HuH-7 (cell line): Measurements from ENCODE around the gene SMARCB1.
"Not testable (repeated sequence)": the region's sequence is repeated elsewhere in the genome, so short reads cannot be mapped to it uniquely, and the experiment has no call there.

Experiments
- DNase-seq: peaks from one replicate; pipeline ENCODE4 v3.0.0; 2011; ENCODE audit warnings: low spot score

Gene SMARCB1

DNA sequence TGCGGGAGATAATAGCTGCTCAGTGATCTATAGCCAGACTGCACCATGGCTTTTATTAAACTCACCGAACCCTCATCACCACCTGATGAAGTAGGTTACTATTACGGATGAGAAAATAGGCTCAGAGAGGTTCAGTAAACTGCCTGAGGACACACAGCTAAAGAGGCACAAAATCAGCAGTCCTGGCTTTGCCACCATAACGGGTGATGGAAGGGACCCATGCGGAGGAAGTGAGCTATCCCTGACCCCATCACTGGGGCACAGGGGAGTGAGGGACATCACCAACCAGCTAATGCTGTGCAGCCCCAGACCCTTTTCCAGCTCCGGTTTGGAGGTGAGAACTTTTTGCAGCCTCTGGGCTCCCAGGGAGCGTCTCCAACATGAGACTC lies 59.3 kb downstream of the SMARCB1 start:
- no peak for DNase-seq

DNA sequence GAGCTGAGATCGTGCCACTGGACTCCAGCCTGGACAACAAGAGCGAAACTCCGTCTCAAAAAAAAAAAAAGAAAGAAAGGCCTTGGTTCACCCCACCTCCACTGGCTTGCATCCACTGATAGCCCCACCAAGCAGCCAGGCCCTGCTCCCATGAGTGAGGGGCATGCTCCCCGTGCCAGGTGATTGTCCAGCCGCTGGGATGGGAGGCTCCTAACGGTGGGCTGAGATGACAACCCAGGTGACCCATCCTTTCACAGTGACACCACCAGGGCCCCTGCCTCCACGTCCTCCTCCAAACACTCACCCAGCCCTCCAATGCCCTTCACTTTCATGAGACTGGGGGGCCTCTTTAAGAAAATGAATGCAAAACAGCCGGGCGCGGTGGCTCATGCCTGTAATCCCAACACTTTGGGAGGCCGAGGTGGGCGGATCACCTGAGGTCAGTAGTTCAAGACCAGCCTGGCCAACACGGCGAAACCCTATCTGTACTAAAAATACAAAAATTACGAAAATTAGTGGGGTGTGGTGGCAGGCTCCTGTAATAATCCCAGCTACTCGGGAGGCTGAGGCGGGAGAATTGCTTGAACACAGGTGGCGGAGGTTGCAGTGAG lies 60.6 kb downstream of the SMARCB1 start:
- no peak for DNase-seq

DNA sequence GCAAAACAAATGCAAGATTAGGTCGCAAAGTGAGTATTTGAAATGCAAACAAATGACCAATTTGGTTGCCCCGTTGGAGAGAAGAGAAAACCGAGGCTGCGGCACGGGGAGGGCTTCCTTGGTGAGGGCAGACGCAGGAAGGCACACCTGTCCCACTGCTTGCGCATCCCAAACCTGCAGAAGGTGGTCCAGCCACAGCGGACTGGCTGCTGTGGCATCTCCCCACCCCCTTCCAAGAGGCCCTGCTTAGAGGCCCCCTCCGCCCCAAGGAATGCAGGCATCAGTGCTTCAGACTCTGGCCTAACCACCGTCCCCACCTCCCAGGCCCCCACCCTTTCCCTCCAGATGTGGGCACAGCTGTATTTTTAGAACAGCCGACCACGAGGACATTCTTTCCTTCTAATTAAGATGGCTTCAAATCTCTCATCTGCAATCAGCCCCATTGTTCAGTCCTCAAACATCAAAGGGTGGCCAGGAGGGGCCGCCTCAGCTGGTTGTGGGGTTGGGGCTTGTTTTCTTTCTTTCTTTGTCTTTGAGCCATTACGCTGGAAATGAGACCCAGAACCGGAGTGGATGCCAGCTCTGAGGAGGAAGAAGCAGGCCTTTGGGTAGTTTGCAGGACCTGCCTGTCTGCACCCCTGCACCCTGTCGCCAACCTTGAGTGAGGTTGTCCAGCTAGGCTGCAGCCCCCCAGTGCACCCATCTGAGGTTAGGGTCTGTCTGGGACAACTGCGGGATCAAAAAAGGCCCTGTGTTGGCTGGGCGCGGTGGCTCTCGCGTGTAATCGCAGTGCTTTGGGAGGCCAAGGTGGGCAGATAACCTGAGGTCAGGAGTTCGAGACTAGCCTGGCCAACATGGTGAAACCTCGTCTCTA lies 61.5 kb downstream of the SMARCB1 start:
- DNase-seq, result no peak

DNA sequence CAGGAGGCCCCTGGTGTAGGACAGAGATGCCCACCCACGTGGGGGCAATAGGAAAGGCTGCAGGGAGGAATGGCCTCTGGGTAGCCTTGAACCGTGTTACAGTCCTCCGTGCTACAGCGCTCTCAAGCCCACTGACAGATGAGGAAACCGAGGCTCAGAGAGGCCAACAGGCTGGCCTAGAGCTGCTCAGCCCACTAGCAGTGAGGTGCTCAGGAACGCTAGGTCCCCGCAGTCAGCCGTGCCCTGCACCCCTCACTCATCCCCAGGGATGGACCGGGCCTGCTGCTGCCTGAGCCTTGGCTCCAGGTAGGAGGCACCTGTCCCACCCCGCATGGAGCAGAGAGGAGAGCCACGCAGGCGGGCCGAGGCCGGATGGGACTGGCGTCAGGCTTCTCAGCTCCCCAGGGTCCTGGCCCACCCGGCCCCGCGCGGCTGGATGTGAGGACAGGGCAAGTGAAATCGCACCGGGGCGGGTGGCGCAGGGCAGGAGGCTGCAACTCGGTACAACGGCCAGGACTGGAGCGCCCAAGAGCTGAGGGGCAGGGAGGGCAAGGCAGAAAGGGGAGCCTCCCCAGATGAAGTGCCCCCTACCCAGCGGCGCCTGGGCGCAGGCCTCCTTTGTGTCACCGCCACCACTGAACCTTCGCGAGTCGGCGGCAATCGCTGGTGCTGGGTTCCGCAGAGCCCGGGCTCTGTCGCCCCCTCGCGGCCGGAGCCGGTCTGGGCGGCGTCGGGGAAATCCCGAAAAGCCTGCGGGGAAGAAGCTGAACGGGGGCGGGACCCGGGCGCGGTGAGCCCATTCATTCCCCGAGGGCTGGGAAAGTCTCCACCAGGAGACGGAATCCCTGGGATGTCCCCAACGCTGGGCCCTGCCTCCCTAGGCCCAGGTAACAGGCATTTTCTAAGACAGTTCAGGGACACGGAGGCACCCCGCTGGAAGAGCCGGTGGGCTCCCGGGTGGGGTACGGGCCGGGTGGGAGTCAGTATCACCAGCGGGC lies 62.5 kb downstream of the SMARCB1 start:
- peak; percentile 98 for DNase-seq

DNA sequence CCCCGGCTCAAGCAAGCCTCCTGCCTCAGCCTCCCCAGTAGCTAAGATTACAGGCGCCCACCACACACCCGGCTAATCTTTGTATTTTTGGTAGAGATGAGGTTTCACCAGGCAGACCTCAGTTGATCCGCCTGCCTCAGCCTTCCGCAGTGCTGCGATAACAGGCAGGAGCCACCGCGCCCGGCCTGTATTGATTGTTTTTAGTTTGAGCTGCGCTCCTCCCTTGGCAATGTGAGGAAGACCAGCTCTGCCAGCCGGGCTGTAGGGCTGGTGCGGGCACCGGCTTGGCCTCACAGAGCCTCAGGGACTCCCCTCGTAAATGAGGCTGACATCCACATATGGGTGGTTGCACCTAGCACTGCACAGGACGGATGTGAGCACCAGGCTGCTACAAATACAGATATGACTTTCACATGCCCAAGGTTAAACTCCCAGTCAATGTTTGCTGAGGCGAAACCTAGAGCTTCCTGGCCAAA lies 63.4 kb downstream of the SMARCB1 start:
- peak; percentile 51 for DNase-seq

DNA sequence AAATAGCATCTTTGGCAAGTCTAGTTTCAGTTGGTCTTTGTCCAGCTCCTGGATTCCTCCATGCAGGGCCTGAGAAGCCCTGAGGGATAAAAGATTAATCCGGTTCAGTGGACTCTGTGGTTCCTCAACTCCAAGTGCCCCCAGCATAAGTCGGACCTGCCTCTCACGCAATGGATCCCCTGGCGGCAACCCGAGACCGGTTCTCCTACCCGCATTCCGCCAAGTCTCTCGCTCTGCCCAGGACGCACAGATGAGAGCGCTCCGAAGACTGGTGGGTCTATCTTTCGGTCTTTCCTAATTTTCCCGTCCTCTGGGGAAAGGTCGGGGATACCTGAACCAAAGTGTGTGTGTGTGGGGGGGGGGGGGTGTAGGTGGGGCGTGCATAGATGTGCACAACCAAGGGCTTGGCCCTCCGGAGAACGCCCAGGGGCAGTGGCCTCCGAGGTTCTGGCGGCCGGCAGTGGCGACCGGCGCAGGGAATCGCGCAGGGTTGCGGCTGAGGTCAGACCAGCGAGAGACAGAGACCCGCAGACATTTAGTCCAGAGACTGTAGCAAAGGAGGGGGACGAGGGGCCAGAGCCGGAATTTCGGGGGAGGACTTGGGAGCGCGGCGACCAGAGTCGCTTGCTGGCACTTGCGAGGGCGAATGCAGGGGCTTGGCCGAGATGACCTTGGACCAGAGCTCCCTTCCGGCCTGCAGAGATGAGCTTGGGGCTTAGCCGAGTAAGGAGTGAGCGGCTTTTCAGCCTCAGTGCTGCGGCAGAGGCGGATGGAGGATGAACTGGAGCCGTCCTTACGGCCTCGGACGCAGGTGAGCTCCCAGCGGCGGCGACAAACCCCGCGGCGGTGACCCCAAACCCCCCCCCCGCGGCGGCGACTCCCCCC lies 70.2 kb downstream of the SMARCB1 start:
- DNase-seq, result peak; percentile 85

DNA sequence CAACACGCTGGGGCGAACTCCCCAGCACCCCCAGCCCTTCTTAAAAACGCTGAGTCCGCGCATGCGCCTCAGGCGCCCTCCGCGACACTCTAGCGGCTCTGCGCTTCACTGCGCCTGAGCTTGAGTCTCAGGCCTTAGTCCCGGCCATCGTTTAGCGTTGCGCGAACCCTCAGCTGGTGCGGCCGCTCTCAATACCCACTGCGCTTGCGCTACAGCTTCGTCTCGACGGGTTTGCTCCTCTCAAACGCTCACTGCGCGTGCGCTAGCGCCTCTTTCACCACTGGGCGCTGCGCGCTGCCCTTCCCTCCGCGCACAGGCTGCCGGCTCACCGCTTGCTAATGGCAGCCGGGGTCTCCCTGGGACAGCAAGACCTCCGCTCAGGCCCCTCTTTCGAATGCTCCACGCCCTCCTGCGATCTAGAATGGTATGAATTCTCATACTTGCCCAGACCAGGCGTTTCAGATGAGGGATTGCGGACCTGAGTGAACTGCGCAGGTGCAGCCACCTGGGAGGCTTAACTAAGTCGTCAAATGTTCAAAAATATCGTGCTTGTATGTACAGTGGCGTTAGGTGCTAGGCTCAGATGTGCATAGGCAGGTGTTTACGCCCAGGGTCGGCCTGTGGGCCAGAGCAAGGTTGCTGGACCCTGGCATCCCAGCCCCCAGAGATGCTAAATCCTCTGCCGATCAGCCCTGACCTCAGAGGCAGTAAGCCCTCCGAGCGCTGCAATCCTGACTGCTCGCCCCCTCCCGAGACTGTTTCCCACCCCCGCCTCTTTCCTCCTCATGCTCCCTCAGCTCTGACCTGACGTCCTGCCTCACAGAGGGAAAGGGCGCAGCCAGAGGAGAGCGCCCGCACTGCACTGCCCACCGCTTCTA lies 71.1 kb downstream of the SMARCB1 start, which contains the start of gene SLC2A11:
Gene SLC2A11, plus strand, starts transcription at position 270 of the 878 bp plus-strand sequence. Its CDS starts 125 bp downstream, at position 395.
- DNase-seq, result peak; percentile 97

DNA sequence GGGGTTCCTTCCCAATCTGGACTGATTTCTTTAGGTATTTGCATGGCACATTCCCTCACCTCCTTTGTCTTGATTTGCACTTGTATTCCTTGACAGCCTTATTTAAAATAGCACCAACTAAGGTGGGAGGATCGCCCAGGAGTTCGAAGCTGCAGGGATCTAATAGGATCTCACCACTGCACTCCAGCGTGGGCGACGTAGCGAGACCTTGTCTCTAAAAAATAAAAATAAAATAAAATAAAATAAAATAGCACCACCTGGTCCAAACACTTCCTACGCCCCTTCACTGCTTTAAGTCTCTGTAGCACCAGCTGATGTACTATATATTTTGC lies 71.7 kb downstream of the SMARCB1 start:
- no peak for DNase-seq

DNA sequence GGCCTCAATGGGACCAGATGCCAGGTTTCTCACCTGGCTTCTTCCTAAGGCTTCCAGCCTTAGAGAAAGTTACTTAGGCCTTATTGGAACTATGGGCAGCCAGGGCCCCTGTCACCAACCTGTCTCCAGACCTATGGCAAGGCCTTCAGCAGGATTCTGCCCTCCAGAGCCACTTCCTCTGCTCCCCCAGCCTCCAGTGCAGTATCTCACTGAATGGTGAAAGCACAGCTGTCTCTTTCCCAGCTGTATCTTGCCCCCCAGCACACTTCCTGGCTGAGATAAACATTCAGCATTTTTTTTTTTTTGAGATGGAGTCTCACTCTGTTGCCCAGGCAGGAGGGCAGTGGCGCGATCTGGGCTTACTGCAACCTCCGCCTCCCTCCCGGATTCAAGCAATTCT lies 72.4 kb downstream of the SMARCB1 start:
- DNase-seq, result no peak

DNA sequence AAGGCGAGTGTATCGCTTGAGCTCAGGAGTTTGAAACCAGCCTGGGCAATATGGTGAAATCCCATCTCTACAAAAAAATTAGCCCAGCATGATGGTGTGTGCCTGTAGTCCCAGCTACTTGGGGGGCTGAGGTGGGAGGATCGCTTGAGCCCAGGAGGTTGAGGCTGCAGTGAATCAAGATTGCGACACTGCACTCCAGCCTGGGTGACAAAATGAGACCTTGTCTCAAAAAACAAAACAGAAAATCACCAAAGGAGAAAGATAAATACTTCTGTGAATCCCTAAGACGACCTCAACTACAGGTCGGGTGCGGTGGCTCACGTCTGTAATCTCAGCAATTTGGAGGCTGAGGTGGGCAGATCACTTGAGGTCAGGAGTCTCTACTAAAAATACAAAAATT lies 73.4 kb downstream of the SMARCB1 start:
- DNase-seq, result not testable (repeated sequence)

DNA sequence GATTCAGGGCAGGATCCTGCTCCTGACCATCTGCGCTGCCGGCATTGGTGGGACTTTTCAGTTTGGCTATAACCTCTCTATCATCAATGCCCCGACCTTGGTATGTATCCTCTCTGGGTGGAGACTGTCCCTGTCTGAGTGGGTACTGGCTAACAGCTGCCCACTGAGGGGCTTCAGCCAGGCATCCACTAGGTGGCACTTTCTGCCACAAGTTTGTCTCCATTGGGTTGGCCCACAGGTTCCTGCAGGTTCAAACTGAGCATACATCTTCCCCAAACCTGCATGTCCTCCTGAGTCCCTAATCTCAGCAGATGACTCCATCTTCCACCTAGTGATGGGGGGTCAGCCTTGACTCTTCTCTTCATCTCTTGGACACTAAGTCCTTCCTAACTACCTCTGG lies 75.3 kb downstream of the SMARCB1 start:
- DNase-seq, result peak; percentile 77

DNA sequence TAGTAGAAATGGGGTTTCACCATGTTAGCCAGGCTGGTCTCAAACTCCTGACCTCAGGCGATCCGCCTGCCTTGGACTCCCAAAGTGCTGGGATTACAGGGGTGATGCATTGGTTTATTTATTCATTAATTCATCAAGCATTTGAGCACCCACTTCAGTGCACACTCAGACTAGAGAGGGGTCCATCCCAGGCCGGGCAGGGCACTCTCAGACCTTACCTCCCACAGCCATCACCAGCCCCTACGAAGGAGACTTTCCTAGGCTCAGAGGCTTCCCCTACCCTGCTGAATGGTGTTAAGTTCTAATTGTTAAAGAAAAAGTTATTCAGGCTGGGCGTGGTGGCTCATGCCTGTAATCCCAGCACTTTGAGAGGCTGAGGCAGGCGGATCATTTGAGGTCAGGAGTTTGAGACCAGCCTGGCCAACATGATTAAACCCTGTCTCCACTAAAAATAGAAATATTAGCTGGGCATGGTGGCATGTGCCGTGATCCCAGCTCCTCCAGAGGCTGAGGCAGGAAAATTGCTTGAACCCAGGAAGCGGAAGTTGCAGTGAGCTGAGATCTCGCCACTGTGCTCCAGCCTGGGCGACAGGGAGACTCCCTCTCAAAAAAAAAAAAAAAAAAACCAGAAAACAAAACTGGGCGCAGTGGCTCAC lies 77.9 kb downstream of the SMARCB1 start:
- DNase-seq, result not testable (repeated sequence)

DNA sequence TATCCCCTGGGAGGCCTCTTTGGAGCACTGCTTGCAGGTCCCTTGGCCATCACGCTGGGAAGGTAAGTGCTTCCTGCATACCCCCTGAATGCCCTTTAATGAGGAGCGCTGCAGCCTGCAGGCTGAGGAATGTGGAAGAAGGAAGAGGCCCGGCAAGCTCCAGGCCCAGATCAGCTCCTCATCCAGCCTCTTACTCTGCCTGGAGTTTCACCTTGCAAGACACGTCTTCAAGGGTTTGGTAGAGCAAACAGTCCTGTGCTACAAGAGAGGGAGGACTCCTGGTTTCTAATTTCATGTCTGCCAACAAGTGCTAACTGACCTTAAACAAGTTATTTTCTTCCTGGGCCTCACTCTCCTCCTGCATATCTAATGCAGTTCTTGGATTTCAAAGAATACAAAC lies 81.8 kb downstream of the SMARCB1 start:
- DNase-seq, result no peak

DNA sequence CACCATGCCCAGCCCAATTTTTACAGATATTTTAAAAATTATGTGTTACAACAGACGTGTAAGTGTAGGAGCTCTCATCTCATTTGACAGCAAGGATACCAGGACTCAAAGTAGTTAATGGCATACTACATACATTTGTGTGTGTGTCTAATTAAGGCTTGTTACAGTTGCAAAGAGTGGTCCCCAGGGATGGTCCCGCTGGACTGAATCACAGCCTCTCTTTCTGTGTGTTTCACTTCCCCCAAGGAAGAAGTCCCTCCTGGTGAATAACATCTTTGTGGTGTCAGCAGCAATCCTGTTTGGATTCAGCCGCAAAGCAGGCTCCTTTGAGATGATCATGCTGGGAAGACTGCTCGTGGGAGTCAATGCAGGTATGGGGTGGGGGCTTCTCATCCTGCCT lies 88.1 kb downstream of the SMARCB1 start:
- DNase-seq, result no peak

DNA sequence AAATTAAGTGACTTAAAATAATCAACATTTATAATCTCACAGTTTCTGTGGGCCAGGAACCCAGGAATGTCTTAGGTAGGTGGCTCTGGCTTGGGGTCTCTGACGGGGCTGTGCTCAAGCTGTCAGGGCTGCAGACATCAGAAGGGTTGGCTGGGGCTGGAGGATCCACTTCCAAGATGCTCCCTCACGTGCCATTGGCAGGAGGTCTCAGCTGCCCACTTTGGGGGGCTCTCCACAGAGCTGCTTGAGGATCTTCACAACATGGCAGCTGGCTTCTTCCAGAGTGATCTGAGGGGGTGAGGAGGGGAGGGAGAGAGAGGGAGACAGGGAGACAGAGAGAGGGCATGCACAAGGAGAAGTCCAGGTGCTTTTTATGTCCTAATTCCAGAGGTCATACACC lies 89.0 kb downstream of the SMARCB1 start:
- no peak for DNase-seq

DNA sequence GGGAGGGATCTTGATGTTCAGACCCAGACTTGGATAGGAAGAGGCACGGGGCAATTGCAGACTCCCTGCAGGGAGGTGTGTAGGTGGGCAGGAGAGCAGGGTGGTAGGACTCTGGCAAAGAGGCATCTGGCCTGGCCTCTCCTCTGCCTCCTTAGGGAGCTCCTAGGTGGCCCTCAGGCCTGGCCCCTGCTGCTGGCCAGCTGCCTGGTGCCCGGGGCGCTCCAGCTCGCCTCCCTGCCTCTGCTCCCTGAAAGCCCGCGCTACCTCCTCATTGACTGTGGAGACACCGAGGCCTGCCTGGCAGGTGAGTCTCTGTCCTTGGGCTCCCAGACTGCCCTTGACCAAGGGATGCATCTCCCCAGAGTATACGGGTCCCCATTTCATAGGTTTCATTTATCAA lies 90.8 kb downstream of the SMARCB1 start:
- DNase-seq, result no peak

DNA sequence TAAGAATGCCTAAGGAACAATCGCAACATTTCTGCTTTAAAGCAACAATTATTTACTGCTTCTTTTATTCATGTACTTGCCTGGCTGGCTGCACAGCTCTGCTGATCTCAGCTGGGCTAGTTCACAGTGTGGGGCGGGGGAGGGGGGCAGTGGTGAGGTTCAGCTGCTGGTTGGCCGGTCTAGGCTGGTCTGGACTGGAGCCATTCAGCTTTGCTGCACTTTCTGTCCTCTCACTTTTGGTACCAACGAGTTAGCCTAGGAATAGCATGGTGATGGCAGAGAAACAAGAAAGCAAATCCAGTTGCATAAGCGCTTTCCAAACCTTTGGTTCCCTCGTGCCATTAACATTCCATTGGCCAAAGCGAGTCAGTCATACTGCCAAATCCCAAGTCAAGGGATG lies 91.5 kb downstream of the SMARCB1 start:
- DNase-seq, result no peak

DNA sequence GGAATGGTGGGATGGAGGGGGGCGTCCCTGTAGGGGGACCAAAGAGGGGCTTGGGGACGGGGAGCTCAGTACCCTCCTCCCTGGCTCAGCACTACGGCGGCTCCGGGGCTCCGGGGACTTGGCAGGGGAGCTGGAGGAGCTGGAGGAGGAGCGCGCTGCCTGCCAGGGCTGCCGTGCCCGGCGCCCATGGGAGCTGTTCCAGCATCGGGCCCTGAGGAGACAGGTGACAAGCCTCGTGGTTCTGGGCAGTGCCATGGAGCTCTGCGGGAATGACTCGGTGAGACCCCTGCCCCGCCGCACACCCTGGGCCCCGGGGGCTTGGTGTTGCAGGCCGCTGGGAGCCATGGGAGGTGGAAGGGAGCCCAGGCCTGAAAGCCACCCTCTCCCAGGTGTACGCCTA lies 95.6 kb downstream of the SMARCB1 start:
- DNase-seq, result no peak

DNA sequence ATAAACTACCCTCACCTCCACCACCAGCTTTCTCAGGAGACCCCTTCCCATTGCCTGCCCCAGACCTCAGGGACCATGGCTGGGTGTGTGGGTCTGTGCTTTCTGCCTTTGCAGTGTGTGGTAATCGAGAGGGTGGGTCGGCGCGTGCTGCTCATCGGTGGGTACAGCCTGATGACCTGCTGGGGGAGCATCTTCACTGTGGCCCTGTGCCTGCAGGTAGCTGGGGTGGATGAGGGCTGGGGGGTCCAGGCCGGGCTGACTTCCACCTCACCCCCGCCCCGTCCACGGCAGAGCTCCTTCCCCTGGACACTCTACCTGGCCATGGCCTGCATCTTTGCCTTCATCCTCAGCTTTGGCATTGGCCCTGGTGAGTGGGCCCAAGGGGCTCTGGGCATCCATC lies 96.9 kb downstream of the SMARCB1 start:
- DNase-seq, result no peak

DNA sequence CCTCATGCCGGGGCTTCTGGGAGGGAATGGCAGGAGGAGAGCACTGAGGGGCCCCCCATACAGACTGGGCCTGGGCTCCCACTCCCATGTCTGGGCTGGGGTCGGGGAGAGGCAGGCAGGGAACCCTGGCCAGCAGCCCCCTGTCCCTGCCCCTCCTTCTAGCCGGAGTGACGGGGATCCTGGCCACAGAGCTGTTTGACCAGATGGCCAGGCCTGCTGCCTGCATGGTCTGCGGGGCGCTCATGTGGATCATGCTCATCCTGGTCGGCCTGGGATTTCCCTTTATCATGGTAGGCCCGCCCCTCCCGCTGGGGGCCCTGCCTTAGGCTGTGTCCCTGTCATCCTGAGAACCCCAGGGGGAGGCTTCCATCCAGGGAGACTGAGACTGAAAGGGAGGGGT lies 97.4 kb downstream of the SMARCB1 start:
- no peak for DNase-seq
